HG03354 (cell line): Measurements from ENCODE around the gene TENM4.

ENCODE experiments used
- ATAC-seq: cut with Tn5 transposase; IDR thresholded peaks from one replicate; pipeline ENCODE4 v1.9.1; 2021; ENCODE audit warnings: mild to moderate bottlenecking; ENCODE audit not compliant: unreplicated experiment, poor library complexity, severe bottlenecking

Gene TENM4

DNA sequence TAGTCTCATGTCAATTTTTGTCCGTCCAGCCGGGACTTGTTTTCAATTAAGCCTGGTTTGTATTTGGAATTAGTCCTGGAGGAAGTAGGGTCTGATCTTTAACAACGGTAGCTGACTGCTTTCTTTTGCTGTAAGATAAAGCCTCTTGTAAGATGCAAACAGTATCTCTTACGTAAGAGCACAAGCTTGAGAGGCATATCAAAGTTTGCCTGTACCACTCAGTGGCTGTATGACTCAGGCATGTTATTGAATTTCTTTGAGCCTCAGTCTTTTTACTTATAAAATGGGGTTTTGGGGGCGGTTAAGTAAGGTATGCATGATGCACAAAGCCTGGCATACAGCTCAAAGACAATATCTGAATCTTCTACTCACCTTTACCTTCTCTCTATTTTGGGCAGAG lies 667.8 kb downstream of the TENM4 start:
- ATAC-seq: no peak

DNA sequence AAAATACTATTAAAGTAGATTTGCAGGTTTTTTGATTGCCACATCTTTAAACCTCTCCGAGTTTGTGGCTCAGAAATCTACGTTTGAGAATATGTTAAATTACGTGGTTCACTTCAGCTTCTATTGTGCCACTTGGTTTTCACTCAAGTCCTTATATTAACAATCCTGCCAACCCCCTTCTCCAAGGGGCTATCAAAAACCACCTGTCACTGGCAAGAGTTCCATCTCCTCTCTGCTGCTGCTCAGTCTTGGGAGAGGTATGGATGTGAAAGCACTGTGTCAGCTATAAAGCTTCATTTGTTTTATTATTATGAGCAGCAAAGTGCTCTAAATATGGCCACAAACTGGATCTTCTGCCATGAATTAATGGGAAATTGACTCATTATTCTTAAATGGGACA lies 668.6 kb downstream of the TENM4 start:
- ATAC-seq: no peak

GRCh38 chr11:78770931-78771330 lies 669.9 kb downstream of the TENM4 start:
- no peak for ATAC-seq

- ATAC-seq: no peak
Measured at GRCh38 chr11:78768971-78769370, 671.9 kb downstream of the TENM4 start.

DNA sequence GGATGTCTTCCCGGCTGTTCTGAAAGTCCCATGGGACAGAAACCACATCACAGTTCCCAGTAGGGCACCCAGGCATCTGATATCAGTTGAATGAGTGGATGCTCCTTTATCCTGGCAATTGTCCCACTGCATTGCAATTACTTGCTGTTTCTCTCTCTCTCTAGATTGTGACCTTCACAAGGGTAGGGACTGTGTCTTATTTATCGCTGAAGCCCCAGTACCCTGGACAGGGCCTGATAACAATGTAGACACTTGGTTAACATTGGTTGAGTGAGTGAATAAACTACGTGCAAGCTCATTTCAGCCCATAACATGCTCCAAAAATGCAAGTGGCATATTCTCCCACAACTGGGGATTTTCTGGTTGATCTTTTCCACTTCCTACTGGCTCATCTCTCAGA lies 672.5 kb downstream of the TENM4 start:
- ATAC-seq: no peak

- no peak for ATAC-seq
Measured at GRCh38 chr11:78767027-78767932, 673.5 kb downstream of the TENM4 start.

DNA sequence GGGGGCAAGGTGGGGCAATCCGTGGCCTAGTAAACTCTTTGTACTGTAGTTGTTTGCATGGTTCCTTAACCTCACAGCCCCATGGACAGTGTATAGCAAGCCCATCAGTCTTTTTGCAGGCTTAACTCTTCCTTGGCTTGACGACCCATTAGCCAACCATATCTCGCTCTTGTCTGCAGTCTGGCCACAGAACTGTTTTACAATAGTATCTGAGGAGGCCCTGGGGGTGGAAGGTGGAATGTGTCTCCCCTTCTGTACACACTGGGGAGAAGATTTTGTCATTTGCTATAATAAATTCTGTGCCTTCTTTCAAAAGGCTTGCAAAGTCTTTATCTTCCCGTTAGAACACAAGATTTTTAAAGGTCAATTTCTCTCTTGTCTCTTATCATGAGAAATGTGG lies 675.9 kb downstream of the TENM4 start:
- ATAC-seq: no peak

- ATAC-seq: no peak
Measured at GRCh38 chr11:78763664-78764063, 677.2 kb downstream of the TENM4 start.

- ATAC-seq: no peak
Measured at GRCh38 chr11:78762105-78762504, 678.7 kb downstream of the TENM4 start.

DNA sequence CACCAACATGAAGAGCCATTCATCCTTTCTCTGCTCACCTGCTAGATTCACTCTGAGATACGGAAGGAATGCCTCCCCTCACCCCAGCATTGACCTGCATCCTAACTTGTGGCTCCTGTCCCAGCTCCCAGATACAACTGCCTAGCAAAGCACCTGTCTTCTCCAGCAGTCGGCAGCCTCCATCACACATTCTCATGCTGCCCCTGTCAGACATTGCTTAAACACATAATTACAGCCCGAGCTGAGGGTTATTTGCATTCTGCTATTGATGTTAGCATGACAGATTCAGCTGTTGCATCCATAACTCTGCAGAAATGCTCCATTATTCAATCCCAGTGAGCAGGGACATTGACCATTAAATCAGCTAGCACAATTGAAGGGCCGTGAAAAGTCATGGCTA lies 681.8 kb downstream of the TENM4 start:
- ATAC-seq: no peak

GRCh38 chr11:78753297-78753696 lies 687.5 kb downstream of the TENM4 start:
- no peak for ATAC-seq

GRCh38 chr11:78752494-78752893 lies 688.3 kb downstream of the TENM4 start:
- ATAC-seq: no peak

- no peak for ATAC-seq
Measured at GRCh38 chr11:78748918-78749690, 691.7 kb downstream of the TENM4 start.

- no peak for ATAC-seq
Measured at GRCh38 chr11:78744949-78745348, 695.9 kb downstream of the TENM4 start.

DNA sequence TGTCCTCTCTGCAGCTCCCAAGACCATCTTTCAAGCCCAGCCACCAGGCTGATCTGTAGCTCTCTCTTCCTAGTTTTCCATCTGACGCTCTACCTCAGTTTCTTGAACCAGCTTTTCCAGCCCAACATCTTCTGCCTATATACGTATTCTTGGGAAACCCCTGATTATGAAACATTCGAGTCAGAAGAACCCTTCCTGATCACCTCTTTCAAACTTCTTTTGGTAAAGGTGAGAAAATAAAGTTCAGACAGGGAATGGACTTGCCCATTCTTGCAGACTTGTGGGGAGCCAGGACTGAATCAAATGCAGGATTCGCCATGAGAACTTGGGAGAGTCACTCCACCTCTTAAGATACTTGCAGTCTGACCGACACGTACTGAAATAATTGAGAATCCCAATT lies 696.6 kb downstream of the TENM4 start:
- no peak for ATAC-seq

GRCh38 chr11:78742430-78742829 lies 698.4 kb downstream of the TENM4 start:
- ATAC-seq: no peak

DNA sequence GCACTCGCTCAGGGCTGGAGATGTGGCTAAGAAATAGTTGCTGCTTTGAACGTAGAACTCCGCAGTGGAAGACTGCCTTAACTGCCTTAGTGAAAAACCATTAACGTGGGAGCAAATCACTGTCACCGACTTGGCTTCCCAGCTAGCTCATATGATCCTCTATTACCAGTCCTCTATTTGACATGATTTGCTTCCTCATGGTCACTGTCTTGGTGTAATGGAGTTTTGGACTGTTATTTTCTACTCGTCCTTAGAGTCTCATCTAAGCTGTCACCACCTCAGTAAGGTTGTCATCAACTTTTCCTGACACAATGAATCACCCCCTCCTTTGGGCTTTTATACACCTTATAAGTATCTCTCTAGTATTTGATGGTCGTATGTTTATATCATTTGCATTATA lies 699.1 kb downstream of the TENM4 start:
- no peak for ATAC-seq

DNA sequence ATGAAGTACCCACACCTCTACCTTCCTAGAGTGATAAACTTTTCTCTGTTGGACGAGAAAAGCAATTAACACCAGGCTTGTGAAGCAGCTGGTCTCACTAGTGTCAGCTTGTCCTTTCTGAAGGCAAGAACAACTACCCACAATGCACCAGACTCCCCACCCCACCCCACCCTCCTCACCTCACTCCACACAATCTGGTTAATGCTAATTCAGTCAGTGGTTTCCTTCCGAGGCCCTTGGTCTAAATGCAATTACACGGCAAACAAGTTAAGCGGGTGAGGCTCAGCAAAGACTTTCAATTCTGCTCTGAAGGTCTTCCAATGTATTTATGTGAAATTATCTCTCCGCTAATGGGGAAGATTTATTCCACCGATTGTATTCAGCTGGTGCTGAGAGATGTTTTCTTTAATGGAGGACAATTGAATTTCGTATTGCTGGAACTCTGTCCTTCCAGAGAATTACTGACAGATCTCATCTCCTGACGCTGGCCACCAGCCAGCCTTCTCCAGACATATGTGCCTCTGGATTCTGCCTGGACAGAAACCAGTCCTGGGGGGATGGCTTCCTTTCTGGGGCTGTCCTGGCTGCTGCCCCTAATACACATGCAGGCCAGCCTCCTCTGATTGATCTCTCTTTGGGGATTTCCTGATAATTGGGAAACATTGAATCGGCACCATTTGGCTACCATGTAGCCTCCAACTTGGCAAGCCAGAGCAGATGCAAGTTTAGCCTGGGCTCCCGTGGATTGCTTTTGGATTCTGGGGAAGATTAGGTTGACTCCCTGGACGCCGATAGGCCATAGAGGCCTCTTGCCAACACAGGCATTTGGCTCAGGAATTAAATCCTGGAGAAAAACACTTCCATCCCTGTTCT lies 700.4 kb downstream of the TENM4 start:
- no peak for ATAC-seq

GRCh38 chr11:78737891-78738290 lies 702.9 kb downstream of the TENM4 start:
- ATAC-seq: no peak

GRCh38 chr11:78737301-78737700 lies 703.5 kb downstream of the TENM4 start:
- ATAC-seq: no peak
